Endodermal cell (in vitro differentiated cells): Measurements from ENCODE around the gene DPP10. TPM values are rescaled to one million over a fixed set of nuclear protein-coding genes. Genes with fewer than 3 reads are reported as not detected.

Experiments used
- DNase-seq: peaks from one replicate; pipeline ENCODE4 v3.0.0-alpha.2; 2017
- H3K27ac ChIP-seq: 2 replicates; pipeline ENCODE4 v1.5.1; 2013; ENCODE audit warnings: mild to moderate bottlenecking, low read depth, low read length, moderate library complexity
- H3K27me3 ChIP-seq: 2 replicates; pipeline ENCODE4 v1.6.1; 2013; ENCODE audit warnings: mild to moderate bottlenecking, low read length, moderate library complexity; ENCODE audit not compliant: insufficient read depth, control insufficient read depth, poor library complexity, severe bottlenecking
- H3K36me3 ChIP-seq: 2 replicates; pipeline ENCODE4 v1.7.0; 2013; ENCODE audit warnings: mild to moderate bottlenecking, low read length, moderate library complexity; ENCODE audit not compliant: control insufficient read depth, insufficient read depth
- H3K4me1 ChIP-seq: one replicate; pipeline ENCODE4 v1.7.0; 2013; ENCODE audit warnings: low read length; ENCODE audit not compliant: control insufficient read depth, insufficient read depth
- H3K4me3 ChIP-seq: 2 replicates; pipeline ENCODE4 v1.5.1; 2013; ENCODE audit warnings: mild to moderate bottlenecking, low read length, moderate library complexity
- H3K9ac ChIP-seq: 2 replicates; pipeline ENCODE4 v1.6.1; 2013; ENCODE audit warnings: mild to moderate bottlenecking, low read length, moderate library complexity; ENCODE audit not compliant: poor library complexity, severe bottlenecking; ENCODE audit errors: extremely low read depth
- H3K9me3 ChIP-seq: 2 replicates; pipeline ENCODE4 v1.6.1; 2013; ENCODE audit warnings: mild to moderate bottlenecking, low read length, moderate library complexity; ENCODE audit not compliant: control insufficient read depth
- H3K27ac Mint-ChIP-seq: 2 replicates; pipeline ENCODE4 v1.8.0; 2020; ENCODE audit warnings: mixed read lengths
- H3K27me3 Mint-ChIP-seq: 2 replicates; pipeline ENCODE4 v1.8.0; 2021; ENCODE audit warnings: mild to moderate bottlenecking, mixed read lengths; ENCODE audit not compliant: insufficient read depth
- H3K36me3 Mint-ChIP-seq: 2 replicates; pipeline ENCODE4 v1.8.0; 2020; ENCODE audit warnings: low read depth, mixed read lengths
- H3K4me1 Mint-ChIP-seq: 2 replicates; pipeline ENCODE4 v1.8.0; 2020; ENCODE audit warnings: mixed read lengths
- H3K4me3 Mint-ChIP-seq: 2 replicates; pipeline ENCODE4 v1.8.0; 2020; ENCODE audit warnings: mild to moderate bottlenecking, moderate library complexity, mixed read lengths
- H3K9me3 Mint-ChIP-seq: 2 replicates; pipeline ENCODE4 v1.8.0; 2020; ENCODE audit warnings: mild to moderate bottlenecking, mixed read lengths
- CTCF ChIP-seq: fragments of 200-600 bp; sonication (generic); conservative IDR thresholded peaks from 2 replicates; pipeline ENCODE4 v1.5.0; 2021; ENCODE audit warnings: antibody characterized with exemption, mild to moderate bottlenecking
- WGBS, 2 experiments: methylation state at CpG; one replicate each; pipeline versions ENCODE4 v1.1.5 to v1.1.7; 2013; ENCODE audit warnings: missing lambda C conversion rate in 2 of 2, mixed read lengths in 1 of 2; ENCODE audit not compliant: insufficient coverage in 1 of 2, insufficient read length in 1 of 2; 5-methylcytosine and 5-hydroxymethylcytosine counted together
- total RNA-seq, 2 donors: library from RNA; stranded (reverse); fragmentation: NEBNext Ultra II Directional in 1 of 2; extraction: Animal tissue kit (Norgen Biotek cat#: 25700) in 1 of 2; gene quantifications; 2 replicates in 1 of 2; 3 replicates in 1 of 2; pipeline ENCODE4 v1.2.1, GENCODE V29; 2021

Gene DPP10
- total RNA-seq, 2 donors from 2014 or later, result 8.2 to 19.2 TPM

- no peak overlapping the region for H3K27ac ChIP-seq
- no peaks in the 10 kb centered on the region for H3K4me1 ChIP-seq
- H3K27me3 Mint-ChIP-seq, result no peaks in the 10 kb centered on the region
- H3K9ac ChIP-seq, result no peak overlapping the region
- TF ChIP-seq CTCF, result no peak
- no peaks in the 10 kb centered on the region for H3K9me3 ChIP-seq
- H3K36me3 ChIP-seq, result no peaks in the 10 kb centered on the region
- H3K27me3 ChIP-seq, result no peaks in the 10 kb centered on the region
- H3K4me3 ChIP-seq, result no peak overlapping the region
- no peaks in the 10 kb centered on the region for H3K9me3 Mint-ChIP-seq
- no peak overlapping the region for H3K4me3 Mint-ChIP-seq
- peaks cover 3% of the 10 kb centered on the region for H3K4me1 Mint-ChIP-seq
- 85 to 89% methylated on average over 3 to 4 of the region's 4 CpGs for WGBS, 2 experiments
- DNase-seq, result no peak
- H3K36me3 Mint-ChIP-seq, result no peaks in the 10 kb centered on the region
- H3K27ac Mint-ChIP-seq, result no peak overlapping the region
Observed at GRCh38 chr2:114651933-114652332, 209.5 kb downstream of the DPP10 start.

GRCh38 chr2:114659880-114660279, 217.4 kb downstream of the DPP10 start:
- peaks cover 37% of the 10 kb centered on the region for H3K27me3 Mint-ChIP-seq
- TF ChIP-seq CTCF, result no peak
- no peaks in the 10 kb centered on the region for H3K36me3 Mint-ChIP-seq
- no peak overlapping the region for H3K9ac ChIP-seq
- 95 to 100% methylated on average over 1 to 2 of the region's 2 CpGs for WGBS, 2 experiments
- no peak overlapping the region for H3K4me3 Mint-ChIP-seq
- H3K4me1 ChIP-seq, result no peaks in the 10 kb centered on the region
- peaks cover 5% of the 10 kb centered on the region for H3K9me3 Mint-ChIP-seq
- no peak overlapping the region for H3K27ac ChIP-seq
- H3K4me3 ChIP-seq, result no peak overlapping the region
- H3K9me3 ChIP-seq, result no peaks in the 10 kb centered on the region
- H3K4me1 Mint-ChIP-seq, result no peaks in the 10 kb centered on the region
- H3K36me3 ChIP-seq, result no peaks in the 10 kb centered on the region
- no peak overlapping the region for H3K27ac Mint-ChIP-seq
- peaks cover 9% of the 10 kb centered on the region for H3K27me3 ChIP-seq
- DNase-seq, result no peak

- WGBS, 2 experiments, result 75% methylated on average over 44 to 67 of the region's 67 CpGs
- H3K9me3 ChIP-seq, result no peaks in the 10 kb centered on the region
- peaks cover 42% of the 10 kb centered on the region for H3K27me3 Mint-ChIP-seq
- peaks cover 5% of the 10 kb centered on the region for H3K9me3 Mint-ChIP-seq
- H3K4me1 Mint-ChIP-seq, result no peaks in the 10 kb centered on the region
- DNase-seq, result peak; percentile 78
- no peaks in the 10 kb centered on the region for H3K36me3 ChIP-seq
- no peaks in the 10 kb centered on the region for H3K36me3 Mint-ChIP-seq
- peaks cover 9% of the 10 kb centered on the region for H3K27me3 ChIP-seq
- H3K4me3 ChIP-seq, result peak overlapping the region; percentile 35
- H3K4me3 Mint-ChIP-seq, result peak overlapping the region; percentile 84
- H3K9ac ChIP-seq, result no peak overlapping the region
- peak overlapping the region; percentile 87 for H3K27ac Mint-ChIP-seq
- no peak for TF ChIP-seq CTCF
- no peaks in the 10 kb centered on the region for H3K4me1 ChIP-seq
- no peak overlapping the region for H3K27ac ChIP-seq
Observed at GRCh38 chr2:114661971-114662939, 219.8 kb downstream of the DPP10 start.
